ENCODE measurements around the gene OR4M1. TPM values are rescaled to one million over a fixed set of nuclear protein-coding genes. Genes with fewer than 3 reads are reported as not detected.
"Not testable (repeated sequence)": the region's sequence is repeated elsewhere in the genome, so short reads cannot be mapped to it uniquely, and the experiment has no call there.

Gene OR4M1
- total RNA-seq, 1 experiment from 2014 or later: not detected

DNA sequence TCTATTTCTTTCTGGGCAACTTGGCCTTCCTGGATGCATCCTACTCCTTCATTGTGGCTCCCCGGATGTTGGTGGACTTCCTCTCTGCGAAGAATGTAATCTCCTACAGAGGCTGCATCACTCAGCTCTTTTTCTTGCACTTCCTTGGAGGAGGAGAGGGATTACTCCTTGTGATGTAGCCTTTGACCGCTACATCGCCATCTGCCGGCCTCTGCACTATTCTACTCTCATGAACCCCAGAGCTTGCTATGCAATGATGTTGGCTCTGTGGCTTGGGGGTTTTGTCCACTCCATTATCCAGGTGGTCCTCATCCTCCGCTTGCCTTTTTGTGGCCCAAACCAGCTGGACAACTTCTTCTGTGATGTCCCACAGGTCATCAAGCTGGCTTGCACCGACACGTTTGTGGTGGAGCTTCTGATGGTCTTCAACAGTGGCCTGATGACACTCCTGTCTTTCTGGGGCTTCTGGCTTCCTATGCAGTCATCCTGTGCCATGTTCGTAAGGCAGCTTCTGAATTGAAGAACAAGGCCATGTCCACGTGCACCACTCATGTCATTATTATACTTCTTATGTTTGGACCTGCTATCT lies 23.3 kb downstream of the OR4M1 start:
- H3K27me3 ChIP-seq (replicated peaks; ENCODE audit: insufficient read depth, low read depth, low read length, poor library complexity); H3K4me1 ChIP-seq (ENCODE audit: insufficient read depth, low read length, poor library complexity, severe bottlenecking); DNase-seq (ENCODE audit: low spot score); H3K4me3 ChIP-seq (ENCODE audit: low read depth, low read length, poor library complexity, severe bottlenecking); H3K27ac ChIP-seq (ENCODE audit: low read depth, low read length, poor library complexity, severe bottlenecking); POLR2A ChIA-PET (ENCODE audit: low non-redundant PET); CTCF ChIA-PET; H3K36me3 ChIP-seq (ENCODE audit: insufficient read depth, low read length, poor library complexity, severe bottlenecking); BruUV-seq (replicated peaks); intact Hi-C loops (cut with micrococcal nuclease; ENCODE audit: unreplicated experiment): not testable (repeated sequence)
- peaks cover 28% of the 10 kb centered on the region for H3K9me3 ChIP-seq (ENCODE audit: low read depth, low read length, poor library complexity, severe bottlenecking)

DNA sequence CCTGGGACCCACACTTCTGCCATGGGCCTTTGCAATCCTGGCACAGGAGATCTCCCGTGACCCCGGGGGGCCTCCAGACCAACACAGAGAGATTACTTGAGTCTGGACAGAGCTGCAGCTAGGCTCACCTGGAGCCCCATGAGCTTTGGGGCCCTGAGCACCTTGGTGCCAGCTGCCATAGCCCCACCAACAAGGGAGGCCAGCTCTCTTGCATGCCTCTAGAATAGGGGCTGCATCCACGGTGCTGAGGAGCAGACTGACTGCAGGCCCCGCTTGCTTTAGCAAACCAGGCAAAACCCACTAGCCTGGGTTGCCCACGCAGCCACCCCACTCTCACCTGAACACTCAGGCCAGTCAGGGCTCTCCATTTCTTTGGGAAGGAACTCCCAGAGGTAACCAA lies 26.6 kb downstream of the OR4M1 start:
- Histone ChIP-seq H3K27ac (ENCODE audit: low read depth, low read length, poor library complexity, severe bottlenecking) (no peak overlapping the region), H3K4me3 (ENCODE audit: low read depth, low read length, poor library complexity, severe bottlenecking) (no peak overlapping the region), H3K27me3 (replicated peaks; ENCODE audit: insufficient read depth, low read depth, low read length, poor library complexity) (no peaks in the 10 kb centered on the region), H3K36me3 (ENCODE audit: insufficient read depth, low read length, poor library complexity, severe bottlenecking) (no peaks in the 10 kb centered on the region), H3K9me3 (ENCODE audit: low read depth, low read length, poor library complexity, severe bottlenecking) (peaks cover 19% of the 10 kb centered on the region), H3K4me1 (ENCODE audit: insufficient read depth, low read length, poor library complexity, severe bottlenecking) (no peaks in the 10 kb centered on the region)
- intact Hi-C loops (cut with micrococcal nuclease; ENCODE audit: unreplicated experiment): no loop called here
- ChIA-PET POLR2A (ENCODE audit: low non-redundant PET) (no interaction called here), CTCF (no interaction called here)
- no TSS peak for BruUV-seq (replicated peaks)
- TF ChIP-seq, protein P1, sequence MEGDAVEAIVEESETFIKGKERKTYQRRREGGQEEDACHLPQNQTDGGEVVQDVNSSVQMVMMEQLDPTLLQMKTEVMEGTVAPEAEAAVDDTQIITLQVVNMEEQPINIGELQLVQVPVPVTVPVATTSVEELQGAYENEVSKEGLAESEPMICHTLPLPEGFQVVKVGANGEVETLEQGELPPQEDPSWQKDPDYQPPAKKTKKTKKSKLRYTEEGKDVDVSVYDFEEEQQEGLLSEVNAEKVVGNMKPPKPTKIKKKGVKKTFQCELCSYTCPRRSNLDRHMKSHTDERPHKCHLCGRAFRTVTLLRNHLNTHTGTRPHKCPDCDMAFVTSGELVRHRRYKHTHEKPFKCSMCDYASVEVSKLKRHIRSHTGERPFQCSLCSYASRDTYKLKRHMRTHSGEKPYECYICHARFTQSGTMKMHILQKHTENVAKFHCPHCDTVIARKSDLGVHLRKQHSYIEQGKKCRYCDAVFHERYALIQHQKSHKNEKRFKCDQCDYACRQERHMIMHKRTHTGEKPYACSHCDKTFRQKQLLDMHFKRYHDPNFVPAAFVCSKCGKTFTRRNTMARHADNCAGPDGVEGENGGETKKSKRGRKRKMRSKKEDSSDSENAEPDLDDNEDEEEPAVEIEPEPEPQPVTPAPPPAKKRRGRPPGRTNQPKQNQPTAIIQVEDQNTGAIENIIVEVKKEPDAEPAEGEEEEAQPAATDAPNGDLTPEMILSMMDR (conservative IDR thresholded peaks at IDR 0.05; ENCODE audit: low read depth, low read length): no peak
- no peak for TF ChIP-seq EZH2 (IDR thresholded peaks at IDR 0.05; ENCODE audit: borderline replicate concordance, low read depth, low read length, poor library complexity, severe bottlenecking)
- no peak for DNase-seq (ENCODE audit: low spot score)

DNA sequence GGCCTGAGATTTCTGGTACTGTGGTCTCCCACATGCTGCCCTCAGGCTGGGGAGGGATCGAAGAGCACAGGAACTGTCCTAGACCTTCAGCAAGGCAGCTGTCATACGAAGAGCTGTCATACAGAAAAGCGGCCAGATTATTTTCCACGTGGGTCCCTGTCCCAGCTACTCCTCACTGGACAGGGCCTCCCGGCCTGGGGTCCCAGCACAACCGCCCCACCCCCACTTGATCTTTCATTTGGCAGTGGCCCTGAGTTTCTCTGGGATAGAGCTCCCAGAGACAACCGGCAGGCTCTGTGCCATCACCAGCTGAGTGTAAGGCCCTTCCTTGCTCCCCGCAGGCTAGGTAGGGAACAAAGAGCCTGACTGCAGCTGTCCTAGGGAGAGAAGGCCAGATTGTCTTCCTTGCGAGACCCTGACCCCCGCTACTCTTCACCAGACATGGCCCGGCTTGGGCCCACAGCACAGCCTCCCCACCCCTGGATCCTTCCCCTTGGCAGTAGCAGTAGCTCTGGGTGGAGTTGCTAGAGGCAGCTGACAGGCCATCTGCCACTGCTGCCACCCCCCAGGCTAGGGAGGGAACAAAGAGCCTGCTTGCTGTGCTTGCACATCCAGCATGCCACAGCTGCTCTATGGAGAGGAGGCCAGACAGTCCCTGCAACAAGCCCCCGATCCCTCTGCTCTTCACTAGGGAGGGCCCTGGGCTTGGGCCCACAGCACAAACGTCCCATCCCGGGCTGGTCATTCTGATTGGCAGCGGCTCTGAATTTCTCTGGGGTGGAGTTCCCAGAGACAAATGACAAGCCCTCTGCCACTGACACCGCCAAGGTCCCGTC lies 27.2 kb downstream of the OR4M1 start:
- BruUV-seq (replicated peaks): no TSS peak
- H3K9me3 ChIP-seq (ENCODE audit: low read depth, low read length, poor library complexity, severe bottlenecking): peaks cover 24% of the 10 kb centered on the region
- CTCF ChIA-PET: no interaction called here

More for the DNA sequence above, 27.2 kb downstream of the OR4M1 start:
- no peak for DNase-seq (ENCODE audit: low spot score)
- H3K36me3 ChIP-seq (ENCODE audit: insufficient read depth, low read length, poor library complexity, severe bottlenecking): no peaks in the 10 kb centered on the region
- H3K4me3 ChIP-seq (ENCODE audit: low read depth, low read length, poor library complexity, severe bottlenecking): no peak overlapping the region
- H3K27ac ChIP-seq (ENCODE audit: low read depth, low read length, poor library complexity, severe bottlenecking): no peak overlapping the region
- intact Hi-C loops (cut with micrococcal nuclease; ENCODE audit: unreplicated experiment): no loop called here
- TF ChIP-seq EZH2 (IDR thresholded peaks at IDR 0.05; ENCODE audit: borderline replicate concordance, low read depth, low read length, poor library complexity, severe bottlenecking): no peak
- TF ChIP-seq, protein P1 (conservative IDR thresholded peaks at IDR 0.05; ENCODE audit: low read depth, low read length): no peak
- H3K27me3 ChIP-seq (replicated peaks; ENCODE audit: insufficient read depth, low read depth, low read length, poor library complexity): no peaks in the 10 kb centered on the region
- POLR2A ChIA-PET (ENCODE audit: low non-redundant PET): no interaction called here
- H3K4me1 ChIP-seq (ENCODE audit: insufficient read depth, low read length, poor library complexity, severe bottlenecking): no peaks in the 10 kb centered on the region
